Tibial artery (tissue), 4 donors: ENCODE data around the gene CAMTA1.

Experiments used
- DNase-seq, 2 donors: peaks; one replicate each; pipeline ENCODE4 v3.0.0-alpha.2; 2019
- H3K27ac ChIP-seq, 2 donors: fragments of 200-600 bp; sonication (generic) in 1 of 2; 1 replicate in 1 of 2; 2 replicates in 1 of 2; pipeline ENCODE4 v1.5.1; 2018 to 2019; ENCODE audit warnings: mild to moderate bottlenecking in 1 of 2
- H3K27me3 ChIP-seq, 2 donors: fragments of 200-600 bp; sonication (generic) in 1 of 2; one replicate each; pipeline versions ENCODE4 v1.5.1 to v1.6.0; 2016 to 2019
- H3K36me3 ChIP-seq, 3 donors: fragments of 200-600 bp; sonication (generic) in 2 of 3; one replicate each; pipeline ENCODE4 v1.5.1; 2016 to 2019; ENCODE audit warnings: mild to moderate bottlenecking in 2 of 3
- H3K4me1 ChIP-seq, 4 donors: fragments of 200-600 bp; sonication (generic) in 2 of 4; 1 replicate in 3 of 4; 2 replicates in 1 of 4; pipeline ENCODE4 v1.5.1; 2016 to 2019
- H3K4me3 ChIP-seq, 2 donors: fragments of 200-600 bp; sonication (generic) in 1 of 2; 1 replicate in 1 of 2; 2 replicates in 1 of 2; pipeline ENCODE4 v1.5.1; 2018 to 2019; ENCODE audit warnings: mild to moderate bottlenecking in 2 of 2
- H3K9me3 ChIP-seq, 3 donors: fragments of 200-600 bp; sonication (generic) in 1 of 3; one replicate each; pipeline ENCODE4 v1.5.1; 2016 to 2019
- intact Hi-C: fragments of 100-400 bp; cut with DNase I; formaldehyde crosslinking; loops from one replicate; pipeline ENCODE4 v1.15.0; 2023; ENCODE audit warnings: low total_unique reads
- TF ChIP-seq, protein P1 (sequence below), 2 experiments: fragments of 200-600 bp in 1 of 2; fragments of 450-650 bp in 1 of 2; IDR thresholded peaks; one replicate each; pipeline ENCODE4 v1.5.1; 2017 to 2019; ENCODE audit warnings: antibody characterized with exemption in 2 of 2, mild to moderate bottlenecking in 1 of 2, moderate library complexity in 1 of 2

Gene CAMTA1

DNA sequence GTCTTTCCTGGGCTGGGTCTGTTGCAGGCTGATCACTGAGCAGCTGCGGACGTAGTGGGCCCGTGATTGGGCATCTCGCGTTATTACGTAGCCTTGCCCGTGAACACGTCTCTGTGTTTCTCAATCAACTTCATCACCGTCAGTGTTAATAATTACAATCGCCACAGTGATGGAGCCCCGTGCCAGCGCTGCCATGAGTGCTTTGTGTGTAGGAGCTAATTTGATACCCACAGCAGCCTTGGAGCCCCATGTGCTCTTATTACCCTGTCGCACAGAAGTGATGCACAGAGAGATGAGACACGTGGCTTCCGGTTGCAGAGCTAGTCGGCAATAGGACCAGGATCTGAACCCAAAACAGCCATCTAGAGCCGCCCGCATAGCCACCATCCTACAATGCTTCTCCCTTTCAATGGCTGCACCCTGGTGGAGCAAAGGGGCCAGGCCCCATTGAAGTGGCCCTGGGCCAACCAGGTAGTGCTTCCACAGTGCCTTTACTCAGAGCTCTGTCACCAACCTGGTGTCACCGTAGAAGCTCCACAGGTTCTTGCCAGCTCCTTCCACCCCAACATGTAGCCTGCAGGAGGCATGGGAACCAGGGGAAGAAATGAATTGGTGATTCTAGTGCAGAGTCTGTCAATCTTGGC is 587.3 kb downstream of the CAMTA1 start:
- Histone ChIP-seq H3K9me3 (no peaks in the 10 kb centered on the region), H3K36me3 (no peaks in the 10 kb centered on the region), H3K27me3 (no peaks in the 10 kb centered on the region), H3K4me3 (no peak overlapping the region), H3K27ac (no peak overlapping the region), H3K4me1 (peaks cover 0 to 5% (median 0%) of the 10 kb centered on the region in 4 donors)
- intact Hi-C loops: no loop called here
- TF ChIP-seq, protein P1, sequence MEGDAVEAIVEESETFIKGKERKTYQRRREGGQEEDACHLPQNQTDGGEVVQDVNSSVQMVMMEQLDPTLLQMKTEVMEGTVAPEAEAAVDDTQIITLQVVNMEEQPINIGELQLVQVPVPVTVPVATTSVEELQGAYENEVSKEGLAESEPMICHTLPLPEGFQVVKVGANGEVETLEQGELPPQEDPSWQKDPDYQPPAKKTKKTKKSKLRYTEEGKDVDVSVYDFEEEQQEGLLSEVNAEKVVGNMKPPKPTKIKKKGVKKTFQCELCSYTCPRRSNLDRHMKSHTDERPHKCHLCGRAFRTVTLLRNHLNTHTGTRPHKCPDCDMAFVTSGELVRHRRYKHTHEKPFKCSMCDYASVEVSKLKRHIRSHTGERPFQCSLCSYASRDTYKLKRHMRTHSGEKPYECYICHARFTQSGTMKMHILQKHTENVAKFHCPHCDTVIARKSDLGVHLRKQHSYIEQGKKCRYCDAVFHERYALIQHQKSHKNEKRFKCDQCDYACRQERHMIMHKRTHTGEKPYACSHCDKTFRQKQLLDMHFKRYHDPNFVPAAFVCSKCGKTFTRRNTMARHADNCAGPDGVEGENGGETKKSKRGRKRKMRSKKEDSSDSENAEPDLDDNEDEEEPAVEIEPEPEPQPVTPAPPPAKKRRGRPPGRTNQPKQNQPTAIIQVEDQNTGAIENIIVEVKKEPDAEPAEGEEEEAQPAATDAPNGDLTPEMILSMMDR (IDR thresholded peaks at IDR 0.05): no peak
- no peak for DNase-seq

DNA sequence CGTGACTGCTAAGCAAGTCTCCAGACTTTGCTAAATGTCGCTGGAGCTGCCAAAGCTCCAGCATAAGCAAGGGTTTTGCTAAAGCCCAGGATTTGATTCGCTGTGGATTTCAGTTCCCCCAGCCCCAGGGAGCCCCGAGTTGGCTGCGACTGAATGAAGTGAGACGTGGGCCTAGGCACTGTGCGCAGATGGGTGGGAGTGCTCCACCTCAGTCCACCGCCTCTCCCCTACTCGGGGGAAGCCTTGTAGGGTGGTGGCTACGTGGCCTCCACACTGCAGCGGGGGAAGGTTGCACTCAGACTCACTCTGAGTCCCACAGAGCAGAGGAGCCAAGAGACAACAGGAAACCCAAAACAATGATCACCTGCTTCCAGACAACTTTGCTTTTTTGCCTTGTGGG is 588.0 kb downstream of the CAMTA1 start:
- Histone ChIP-seq H3K4me1 (peaks cover 0 to 5% (median 0%) of the 10 kb centered on the region in 4 donors), H3K27me3 (peaks cover 0 to 4% of the 10 kb centered on the region in 2 donors), H3K4me3 (no peak overlapping the region), H3K36me3 (no peaks in the 10 kb centered on the region), H3K27ac (no peak overlapping the region), H3K9me3 (no peaks in the 10 kb centered on the region)
- TF ChIP-seq, protein P1 (IDR thresholded peaks at IDR 0.05): no peak
- intact Hi-C loops: no loop called here
- DNase-seq: peak in 1 of 2 donors; percentile 40

DNA sequence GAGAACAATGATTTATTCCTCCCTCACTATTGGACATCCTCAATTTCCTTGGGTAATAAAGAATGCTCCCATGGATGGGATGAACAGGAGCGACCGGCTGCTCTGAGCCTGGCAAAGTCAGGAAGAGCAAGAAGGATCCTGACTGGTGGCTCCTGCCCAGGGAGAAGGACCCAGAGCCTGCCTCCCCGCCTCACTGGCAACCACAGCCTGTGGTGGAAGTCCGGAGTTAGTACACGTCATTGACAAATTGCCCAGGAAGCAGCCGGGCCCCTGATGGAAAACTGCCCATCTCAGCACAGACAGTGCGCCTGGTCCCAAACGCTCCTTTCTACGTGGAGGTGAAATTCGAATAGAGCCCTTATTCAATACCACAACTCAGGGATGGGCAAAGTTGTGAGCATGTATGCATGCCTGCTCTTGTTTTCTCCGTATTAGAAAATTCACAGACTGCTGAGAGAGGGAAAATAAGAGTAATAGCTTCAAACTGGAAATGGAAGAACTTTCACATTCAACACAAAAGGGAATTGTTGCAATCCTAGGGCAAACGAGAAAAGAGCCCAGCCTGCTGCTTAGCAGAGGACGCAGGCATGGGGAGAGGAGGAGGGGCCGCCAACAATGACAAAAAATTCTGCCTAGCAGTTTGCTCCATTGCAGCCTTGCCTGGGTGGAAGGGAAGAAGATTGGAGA is 588.8 kb downstream of the CAMTA1 start:
- no peak overlapping the region for H3K4me3 ChIP-seq
- TF ChIP-seq, protein P1 (IDR thresholded peaks at IDR 0.05): no peak
- no peak overlapping the region for H3K27ac ChIP-seq
- H3K36me3 ChIP-seq: no peaks in the 10 kb centered on the region
- intact Hi-C loops: no loop called here
- peaks cover 0 to 5% (median 0%) of the 10 kb centered on the region in 4 donors for H3K4me1 ChIP-seq
- H3K27me3 ChIP-seq: peaks cover 0 to 8% of the 10 kb centered on the region in 2 donors
- no peaks in the 10 kb centered on the region for H3K9me3 ChIP-seq
- DNase-seq: peak in 1 of 2 donors; percentile 46

DNA sequence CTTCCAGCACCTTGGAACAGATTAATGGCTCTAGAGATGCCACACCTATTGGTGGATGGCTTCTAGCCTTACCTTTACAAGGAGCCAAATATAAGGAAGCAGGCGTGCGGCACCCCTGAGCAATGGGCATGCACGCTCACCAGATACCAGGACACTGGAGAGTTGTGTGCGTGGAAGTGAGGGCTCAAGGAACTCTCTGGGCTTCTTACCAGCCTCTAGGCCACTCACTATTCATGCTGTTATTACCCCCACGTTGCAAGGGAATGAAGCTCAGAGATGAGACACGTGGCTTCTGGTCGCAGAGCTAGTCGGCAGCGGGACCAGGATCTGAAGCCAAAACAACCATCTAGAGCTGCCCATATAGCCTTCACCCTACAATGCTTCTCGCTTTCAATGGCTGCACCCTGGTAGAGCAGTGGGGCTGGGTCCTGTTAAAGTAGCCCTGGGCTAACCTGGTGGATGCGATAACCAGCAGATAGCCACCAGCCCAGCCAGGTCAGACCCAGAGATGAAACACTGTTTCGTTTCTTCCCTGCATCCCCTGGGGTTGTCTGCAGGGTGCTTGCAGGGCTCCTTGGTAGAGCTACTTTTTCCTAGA is 589.4 kb downstream of the CAMTA1 start:
- peaks cover 0 to 5% (median 0%) of the 10 kb centered on the region in 4 donors for H3K4me1 ChIP-seq
- no peaks in the 10 kb centered on the region for H3K36me3 ChIP-seq
- intact Hi-C loops: no loop called here
- H3K9me3 ChIP-seq: no peaks in the 10 kb centered on the region
- TF ChIP-seq, protein P1 (IDR thresholded peaks at IDR 0.05): no peak
- no peak overlapping the region for H3K27ac ChIP-seq
- peak in 1 of 2 donors; percentile 38 for DNase-seq
- H3K27me3 ChIP-seq: peaks cover 0 to 8% of the 10 kb centered on the region in 2 donors
- no peak overlapping the region for H3K4me3 ChIP-seq

DNA sequence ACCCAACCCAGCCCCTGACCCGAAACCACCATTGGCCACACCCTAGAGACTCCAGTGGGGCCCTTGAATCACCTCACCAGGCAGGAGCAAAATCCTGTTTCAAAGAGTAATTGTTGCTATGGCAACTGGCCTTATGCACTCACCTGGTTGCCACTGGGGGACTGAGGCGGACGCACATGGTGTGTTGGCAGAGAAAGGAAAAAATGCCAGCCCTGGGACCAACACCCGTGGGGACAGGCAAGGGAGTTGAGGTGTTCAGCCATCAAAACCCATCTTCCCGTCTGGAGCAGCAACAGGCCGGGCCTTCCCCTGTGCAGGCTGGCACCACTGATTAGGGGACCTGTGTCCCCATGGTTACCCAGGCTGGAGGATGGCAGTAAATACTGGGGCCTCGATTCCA is 590.1 kb downstream of the CAMTA1 start:
- Histone ChIP-seq H3K27me3 (peaks cover 0 to 8% of the 10 kb centered on the region in 2 donors), H3K9me3 (no peaks in the 10 kb centered on the region), H3K4me1 (peaks cover 0 to 5% (median 0%) of the 10 kb centered on the region in 4 donors), H3K4me3 (no peak overlapping the region), H3K36me3 (no peaks in the 10 kb centered on the region), H3K27ac (no peak overlapping the region)
- DNase-seq: peak in 1 of 2 donors; percentile 37
- TF ChIP-seq, protein P1 (IDR thresholded peaks at IDR 0.05): no peak
- intact Hi-C loops: no loop called here
